Measurements from ENCODE around the gene MVK.

- TF ChIP-seq CTCF (IDR thresholded peaks at IDR 0.05) (no peak), POLR2AphosphoS5 (IDR thresholded peaks at IDR 0.05) (no peak), POLR2A (IDR thresholded peaks at IDR 0.05) (no peak)
Observed at GRCh38 chr12:109611223-109611622, 37.6 kb downstream of the MVK start.
